ENCODE results near the gene TLX2.

Gene TLX2

DNA sequence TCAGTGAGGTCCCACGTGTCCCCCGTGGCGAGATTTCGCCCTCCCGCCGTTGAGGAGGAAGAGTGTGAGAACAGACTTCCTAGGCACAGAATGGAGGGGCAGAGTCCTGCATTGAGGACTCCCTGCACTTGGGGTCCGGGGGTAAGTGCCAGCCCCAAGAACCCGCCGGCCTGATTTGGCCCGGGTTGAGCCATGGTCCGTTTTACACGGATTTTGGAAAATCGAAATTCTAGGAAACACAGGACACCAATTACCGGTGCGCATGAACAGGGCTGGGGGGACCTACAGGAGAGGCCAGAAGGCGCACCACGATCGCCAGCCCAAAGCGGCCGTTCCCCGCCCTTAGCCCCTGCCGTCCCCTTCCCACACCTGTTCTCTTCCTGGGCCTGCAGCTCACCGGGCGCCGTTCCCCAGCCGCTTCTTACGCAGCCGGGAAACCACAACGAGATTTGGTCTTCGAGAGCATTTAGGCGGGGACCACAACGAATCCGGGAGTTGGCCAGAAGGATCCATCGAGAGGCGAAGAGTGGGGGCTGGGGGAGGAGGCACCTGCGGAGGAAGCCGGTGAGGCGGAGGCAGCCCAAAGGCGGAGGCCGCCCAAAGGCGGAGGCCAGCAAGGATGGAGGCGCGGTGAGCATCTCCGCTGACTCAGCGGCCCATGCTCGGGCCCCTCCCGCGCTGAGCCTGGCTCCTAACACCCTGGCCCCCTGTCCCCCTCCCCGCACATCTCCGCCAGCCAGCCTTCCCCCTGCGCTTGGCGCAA is 464 bp upstream of the TLX2 start:
- peak; percentile 42 for DNase-seq

DNA sequence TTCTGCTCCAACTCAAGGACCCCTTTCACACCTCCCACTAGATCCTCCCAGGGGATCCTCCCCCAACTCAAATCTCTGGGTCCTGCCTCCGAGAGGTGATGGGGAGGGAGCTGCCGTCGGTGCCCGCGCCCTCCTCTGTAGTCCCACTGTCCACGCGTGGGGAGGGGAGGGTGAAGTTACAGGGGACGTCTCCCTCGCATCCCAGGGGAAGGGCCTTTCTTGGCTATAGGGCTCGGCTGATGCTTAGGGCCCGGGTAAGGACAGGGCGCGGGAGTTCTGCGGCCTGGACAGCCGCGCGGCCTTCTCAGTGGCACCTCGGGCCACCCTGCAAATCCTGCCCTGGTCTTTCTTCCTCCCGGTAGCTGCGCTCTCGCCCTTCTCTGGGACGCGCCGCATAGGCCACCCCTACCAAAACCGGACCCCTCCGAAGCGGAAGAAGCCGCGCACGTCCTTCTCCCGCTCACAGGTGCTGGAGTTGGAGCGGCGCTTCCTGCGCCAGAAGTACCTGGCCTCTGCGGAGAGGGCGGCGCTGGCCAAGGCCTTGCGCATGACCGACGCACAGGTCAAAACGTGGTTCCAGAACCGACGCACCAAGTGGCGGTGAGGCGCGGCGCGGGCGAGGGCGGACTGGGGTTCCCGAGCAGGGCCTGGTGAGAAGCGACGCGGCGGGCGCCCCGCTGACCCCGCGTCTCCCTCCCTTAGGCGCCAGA is 1.2 kb downstream of the TLX2 start:
- peak; percentile 15 for DNase-seq

DNA sequence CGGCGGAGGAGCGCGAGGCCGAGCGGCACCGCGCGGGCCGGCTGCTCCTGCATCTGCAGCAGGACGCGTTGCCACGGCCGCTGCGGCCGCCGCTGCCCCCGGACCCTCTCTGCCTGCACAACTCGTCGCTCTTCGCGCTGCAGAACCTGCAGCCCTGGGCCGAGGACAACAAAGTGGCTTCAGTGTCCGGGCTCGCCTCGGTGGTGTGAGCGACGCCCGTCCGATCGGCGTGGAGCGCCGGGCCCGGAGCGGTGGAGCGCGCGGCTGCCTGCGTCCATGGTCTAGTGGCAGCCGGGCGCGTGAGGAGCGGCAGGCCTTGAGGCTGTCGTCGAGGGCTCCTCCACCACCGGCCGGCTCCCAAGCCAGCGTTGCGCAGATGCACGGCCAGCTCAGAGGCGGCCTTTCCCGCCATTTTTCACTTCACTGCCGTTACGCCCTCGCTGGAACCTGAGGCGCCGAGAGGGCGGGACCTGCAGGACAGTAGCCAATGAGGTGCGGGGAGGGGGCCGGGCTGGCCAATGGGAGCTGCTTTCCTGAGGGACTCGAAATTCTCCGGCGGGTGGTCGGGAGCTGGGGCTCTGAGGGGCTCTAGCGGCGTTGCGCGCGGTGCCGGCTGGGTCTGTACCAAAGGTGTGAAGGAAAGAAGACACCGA is 1.9 kb downstream of the TLX2 start:
- peak; percentile 81 for DNase-seq

DNA sequence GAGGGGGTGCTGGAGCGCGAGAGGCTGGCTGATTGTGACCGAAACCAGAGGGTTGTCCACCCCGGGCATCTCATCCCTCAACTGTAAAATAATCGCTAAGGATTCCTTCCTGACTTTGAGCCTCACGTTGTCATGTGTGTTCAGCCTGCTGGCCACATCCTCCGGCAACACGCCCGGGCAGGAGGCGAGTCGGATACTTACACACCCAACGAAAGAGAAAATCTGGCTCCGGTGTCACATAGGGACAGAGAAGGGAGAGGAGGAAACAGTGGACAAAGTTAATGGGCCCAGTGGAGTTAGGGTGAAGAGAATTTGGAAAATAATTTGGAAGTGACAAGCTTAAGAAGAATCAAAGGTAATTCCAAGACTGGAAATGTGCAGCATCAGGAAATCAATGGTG is 2.4 kb downstream of the TLX2 start:
- no peak for DNase-seq

DNA sequence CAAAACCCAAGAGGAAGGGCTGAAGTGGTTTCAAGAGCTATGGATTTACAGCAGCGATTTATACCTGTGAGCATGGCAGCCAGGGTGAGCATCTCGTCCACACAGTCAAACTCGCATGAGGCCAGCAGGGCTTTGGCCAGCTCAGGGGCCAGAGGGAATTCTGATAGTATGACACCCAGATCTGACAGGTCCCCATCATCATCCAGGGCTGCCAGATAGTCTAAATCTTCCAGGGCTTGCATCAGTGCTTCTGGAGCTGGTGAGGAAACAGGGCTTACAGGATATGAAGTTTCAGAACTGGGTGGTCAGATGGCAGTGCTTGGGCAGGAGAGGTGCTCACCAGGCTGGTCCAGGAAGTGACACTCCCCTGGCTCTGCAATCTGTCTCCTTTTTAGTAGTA is 8.3 kb downstream of the TLX2 start:
- DNase-seq = no peak

DNA sequence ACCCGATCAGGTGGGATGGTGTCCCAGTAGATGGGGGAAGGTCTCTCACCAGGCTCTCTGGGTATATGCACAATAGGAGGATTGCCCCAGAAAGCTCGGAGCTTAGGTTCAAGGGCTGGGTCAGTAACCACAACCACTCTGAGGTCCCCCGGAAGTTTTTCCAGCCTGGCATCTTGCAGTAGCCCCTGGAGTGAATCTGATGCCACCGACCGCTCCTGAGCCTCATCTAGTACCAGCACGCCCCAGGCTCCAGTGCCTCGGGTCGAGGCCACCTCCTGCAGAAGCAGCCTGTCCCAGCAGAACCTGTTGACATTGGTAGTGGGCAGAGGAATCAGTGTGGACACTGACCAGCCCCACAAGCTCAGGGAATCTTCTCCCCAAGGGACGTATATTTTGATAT is 9.8 kb downstream of the TLX2 start:
- no peak for DNase-seq

DNA sequence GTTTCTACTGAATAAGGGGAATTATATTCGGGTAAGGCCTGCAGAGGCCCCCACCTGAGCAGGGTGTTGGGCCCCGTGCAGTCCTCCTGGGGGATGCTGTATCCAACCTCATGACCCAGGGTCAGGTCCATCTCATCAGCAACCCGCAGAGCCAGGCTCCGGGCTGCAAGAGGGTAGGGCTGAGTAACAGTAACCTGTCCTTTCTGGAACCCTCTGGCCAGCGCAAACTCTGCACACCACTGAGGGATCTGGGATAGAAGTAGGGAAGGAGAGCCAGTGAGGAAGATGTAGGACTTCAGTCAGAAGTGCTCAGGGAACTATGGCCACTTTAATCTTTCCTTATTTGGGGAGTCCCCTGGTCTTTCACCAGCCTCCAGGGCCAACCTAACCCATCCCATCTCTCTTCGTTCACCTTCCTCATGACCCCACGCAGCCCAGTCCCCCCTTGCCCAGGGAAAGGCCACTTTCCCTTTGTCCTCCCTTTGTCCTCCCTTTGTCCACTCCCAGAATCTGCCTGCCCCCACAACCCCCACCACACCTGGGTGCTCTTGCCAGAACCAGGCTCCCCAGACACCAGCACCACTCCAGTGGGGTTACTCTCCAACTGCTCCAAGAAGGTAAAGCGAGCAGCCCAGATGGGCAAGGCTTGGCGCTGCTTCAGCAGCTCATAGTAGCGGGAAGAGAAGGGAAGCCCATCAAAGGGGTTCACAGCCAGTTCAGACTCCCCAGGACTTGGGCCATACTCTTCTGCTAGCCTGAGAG is 10.9 kb downstream of the TLX2 start:
- no peak for DNase-seq

DNA sequence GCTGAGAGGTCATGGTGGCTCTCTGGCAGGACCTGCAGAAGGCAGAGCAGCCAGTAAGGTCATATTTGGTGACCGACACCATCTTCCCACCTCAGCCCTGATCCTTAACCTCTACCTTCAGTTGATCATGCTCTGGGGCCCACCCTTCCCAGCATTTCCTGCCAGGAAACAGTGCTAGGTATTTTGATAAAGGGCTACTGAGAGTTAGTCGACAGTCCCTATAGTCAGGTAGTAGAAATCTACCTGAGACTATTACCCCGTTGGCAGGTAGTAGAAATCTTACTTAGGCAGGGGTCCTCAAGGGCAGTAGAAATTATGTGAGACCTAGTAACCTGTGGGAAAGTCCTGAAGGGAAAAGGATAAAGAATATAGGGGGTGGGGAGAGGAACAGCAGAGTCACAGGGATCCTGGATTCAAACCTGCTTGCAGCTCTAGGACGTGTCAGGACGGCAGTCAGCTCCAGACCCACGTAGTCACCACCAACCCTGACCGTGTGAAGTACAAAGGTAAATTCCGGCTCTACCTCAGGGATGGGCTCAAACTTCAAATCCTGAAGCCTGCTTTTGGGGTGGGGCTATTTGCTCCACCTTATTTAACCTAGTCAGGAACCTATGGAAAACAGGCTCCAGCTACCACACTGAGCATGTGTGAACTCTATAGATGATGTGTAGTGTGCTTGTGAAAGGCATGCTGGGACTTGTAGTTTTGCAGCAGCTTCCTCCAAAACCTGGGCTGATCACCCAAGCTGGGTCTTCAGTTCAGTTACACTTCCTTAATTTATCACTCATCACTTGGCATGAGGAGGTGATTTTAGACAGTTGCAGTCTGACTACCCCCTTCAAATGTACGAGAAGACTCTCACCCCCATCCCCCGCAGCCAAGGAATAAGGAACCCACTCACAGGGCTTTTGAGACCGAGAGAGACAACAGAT is 11.7 kb downstream of the TLX2 start, which contains the start of gene DQX1:
Gene DQX1 (minus strand): TSS at position 515 of the 932 bp plus-strand sequence. CDS start 502 bp downstream, at position 13.
- peak; percentile 28 for DNase-seq

DNA sequence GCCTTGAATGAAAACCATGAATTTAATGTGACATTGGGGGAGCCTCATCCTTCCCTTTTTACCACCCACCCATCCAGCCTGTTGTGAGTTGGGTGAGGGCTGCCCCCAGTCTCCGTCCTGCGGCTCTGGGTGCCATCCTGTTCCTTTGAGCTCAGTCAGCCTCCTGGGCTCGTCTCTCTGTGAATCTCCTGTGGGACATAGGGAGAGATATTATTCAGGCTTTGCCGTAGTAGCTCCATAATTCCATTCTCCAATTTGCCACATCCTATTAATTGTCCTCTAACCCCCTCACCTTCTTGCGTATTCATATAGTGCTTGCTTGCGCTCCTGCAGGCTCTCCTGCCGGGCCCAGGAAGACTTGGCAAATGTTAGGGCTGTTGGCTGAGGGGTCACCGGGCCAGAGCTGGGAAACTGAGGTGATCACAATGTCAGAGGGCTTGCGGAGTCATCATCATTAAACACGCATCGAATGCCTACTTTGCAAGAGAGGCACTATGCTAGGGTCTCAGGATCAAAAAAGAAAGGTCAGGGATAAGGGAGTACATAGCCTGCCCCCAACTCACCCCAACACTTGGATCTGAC is 12.5 kb downstream of the TLX2 start:
- DNase-seq = no peak

DNA sequence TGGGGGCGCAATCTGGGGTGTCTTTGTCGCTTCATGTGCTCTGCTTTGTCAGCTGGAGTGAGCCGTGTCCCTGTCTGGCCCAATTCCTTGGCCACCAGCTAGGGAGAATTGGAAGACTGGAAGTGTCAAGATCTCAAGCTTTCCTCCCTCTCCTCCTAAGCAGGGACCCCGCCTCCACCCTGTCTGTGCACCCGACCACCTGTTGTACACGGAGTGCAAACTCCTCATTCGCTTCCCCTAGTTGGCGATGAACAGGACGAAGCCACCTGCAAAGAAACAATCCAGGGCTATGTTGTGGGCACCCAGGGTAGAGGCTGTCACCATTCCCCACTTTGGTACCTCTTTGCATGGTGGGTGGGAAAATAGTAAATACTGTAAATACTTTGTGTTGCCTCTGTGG is 13.5 kb downstream of the TLX2 start:
- no peak for DNase-seq

DNA sequence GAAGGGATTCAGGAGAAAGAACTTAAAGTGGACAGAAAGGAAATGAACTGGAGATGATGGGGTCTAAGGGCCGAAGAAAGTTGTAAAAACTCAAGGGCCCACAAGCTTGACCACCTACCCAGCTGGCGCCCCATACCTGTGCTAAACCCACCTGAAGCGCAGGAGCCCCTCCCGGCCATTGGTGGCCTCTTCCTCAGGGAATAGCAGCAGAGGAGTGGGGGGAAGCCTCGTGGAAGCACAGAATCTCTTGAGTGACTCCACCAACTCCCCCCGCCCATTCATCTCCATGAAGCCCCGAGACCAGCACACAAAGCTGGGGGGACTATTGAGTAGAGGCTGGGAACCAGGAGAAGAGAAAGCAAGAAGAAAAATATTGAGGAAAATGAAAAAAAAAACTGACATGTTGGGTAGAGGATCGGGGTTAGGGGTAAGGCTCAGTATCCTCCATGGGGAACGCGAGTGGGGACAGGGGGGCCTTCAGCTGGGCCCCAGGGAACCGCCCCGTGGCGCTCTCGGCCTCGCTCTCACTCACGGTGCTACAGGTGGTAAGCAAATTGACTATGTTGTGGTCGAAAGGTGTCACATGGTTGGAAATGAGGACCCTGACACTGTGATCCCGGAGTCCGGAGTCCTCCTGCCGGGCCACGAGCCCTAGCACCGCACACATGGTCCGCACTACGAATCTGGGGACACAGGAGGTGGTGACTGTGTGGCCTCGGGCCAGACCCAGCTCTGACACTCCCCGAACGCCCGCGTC is 14.5 kb downstream of the TLX2 start:
- DNase-seq = no peak

DNA sequence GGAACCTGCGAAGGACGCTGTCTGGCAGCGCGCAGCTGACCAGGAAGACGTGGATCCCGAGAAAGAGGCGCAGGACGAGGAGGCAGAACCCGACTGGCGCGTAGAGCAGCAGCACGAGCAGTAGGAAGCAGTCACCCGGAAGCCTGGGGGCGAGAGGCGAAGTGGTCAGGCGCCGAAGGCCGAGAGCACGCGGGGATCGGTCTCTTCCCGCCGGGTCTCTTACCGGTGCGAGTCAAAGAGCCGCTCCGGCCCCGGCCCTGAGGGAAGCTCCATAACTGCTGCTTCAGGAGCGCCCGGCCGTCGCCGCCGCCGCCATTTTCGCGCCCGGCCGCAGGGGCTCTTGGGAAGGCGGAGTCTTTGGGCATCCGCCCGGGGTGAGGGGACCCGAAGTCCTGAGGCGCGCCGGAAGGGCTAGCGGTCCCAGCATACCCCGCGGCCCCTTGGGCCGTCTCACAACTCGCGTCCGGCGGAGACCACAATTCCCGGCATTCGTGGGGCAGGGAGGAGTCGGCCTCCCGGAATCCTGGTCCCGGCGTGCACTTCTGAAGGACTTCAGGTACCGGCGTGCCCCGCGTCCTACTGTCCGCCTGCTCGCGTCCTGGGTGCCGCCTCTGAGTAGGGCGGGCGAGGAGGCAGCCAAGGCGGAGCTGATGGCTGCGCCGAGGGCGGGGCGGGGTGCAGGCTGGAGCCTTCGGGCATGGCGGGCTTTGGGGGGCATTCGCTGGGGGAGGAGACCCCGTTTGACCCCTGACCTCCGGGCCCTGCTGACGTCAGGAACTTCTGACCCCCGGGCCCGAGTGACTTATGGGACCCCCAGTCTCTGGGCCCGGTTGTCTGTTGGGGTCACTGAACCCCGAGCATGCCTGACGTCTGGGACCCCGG is 15.3 kb downstream of the TLX2 start, which contains the start of the genes AUP1 and HTRA2:
Gene AUP1 (minus strand): TSS at position 350 of the 882 bp plus-strand sequence. CDS start 77 bp downstream, at position 273.
Gene HTRA2 (plus strand): TSS at position 577 of the 882 bp plus-strand sequence. CDS start 74 bp downstream, at position 651.
- peak; percentile 87 for DNase-seq

DNA sequence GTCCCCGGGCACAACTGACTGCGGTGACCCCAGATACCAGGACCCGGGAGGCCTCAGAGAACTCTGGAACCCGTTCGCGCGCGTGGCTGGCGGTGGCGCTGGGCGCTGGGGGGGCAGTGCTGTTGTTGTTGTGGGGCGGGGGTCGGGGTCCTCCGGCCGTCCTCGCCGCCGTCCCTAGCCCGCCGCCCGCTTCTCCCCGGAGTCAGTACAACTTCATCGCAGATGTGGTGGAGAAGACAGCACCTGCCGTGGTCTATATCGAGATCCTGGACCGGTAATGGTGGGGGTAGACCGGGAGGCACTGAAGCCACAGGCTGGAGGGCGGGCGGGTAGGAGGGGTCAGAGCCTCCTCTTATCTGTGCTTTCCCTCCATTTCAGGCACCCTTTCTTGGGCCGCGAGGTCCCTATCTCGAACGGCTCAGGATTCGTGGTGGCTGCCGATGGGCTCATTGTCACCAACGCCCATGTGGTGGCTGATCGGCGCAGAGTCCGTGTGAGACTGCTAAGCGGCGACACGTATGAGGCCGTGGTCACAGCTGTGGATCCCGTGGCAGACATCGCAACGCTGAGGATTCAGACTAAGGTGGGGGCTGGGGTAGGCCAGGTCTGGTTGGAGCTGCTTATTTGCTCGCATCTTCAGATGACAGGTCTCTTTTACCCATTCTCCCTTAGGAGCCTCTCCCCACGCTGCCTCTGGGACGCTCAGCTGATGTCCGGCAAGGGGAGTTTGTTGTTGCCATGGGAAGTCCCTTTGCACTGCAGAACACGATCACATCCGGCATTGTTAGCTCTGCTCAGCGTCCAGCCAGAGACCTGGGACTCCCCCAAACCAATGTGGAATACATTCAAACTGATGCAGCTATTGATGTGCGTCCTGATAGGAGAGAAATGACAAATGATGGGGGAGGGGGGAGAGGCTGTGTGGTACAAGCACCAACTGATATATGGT is 16.3 kb downstream of the TLX2 start:
- DNase-seq = peak; percentile 50

DNA sequence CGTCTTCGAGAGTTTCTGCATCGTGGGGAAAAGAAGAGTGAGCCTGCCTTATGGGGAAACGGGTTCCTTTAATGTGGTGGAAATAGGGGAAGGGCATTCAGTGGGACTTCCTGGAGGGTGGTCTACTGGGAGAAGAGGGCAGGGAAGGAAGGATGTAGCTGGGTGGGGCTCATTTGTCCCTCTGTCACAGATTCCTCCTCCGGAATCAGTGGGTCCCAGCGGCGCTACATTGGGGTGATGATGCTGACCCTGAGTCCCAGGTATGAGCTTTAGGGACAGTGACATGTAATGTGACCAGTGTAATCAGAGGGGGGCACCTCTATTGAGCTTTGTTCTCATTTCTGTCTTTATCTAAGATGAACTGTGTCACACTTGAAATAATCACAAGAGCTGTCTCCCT is 17.4 kb downstream of the TLX2 start:
- no peak for DNase-seq

DNA sequence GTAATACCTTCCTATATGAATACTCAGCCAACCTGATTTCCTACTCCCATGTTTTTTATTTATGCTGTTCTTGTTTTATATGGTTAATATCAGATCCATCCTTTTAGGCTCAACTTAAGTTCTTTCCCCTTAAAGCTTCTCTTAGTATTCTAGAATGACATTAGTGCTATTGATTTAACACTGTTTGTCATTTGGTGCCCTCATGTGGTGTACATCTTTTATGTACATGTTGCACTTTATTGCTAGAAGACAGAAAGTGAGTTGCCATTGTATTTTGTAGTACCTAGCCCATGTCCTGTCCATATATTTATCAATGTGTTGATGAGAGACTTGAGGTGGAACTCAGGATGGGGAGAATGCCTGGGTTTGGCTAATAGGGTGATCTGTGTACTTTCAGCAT is 18.0 kb downstream of the TLX2 start:
- no peak for DNase-seq

DNA sequence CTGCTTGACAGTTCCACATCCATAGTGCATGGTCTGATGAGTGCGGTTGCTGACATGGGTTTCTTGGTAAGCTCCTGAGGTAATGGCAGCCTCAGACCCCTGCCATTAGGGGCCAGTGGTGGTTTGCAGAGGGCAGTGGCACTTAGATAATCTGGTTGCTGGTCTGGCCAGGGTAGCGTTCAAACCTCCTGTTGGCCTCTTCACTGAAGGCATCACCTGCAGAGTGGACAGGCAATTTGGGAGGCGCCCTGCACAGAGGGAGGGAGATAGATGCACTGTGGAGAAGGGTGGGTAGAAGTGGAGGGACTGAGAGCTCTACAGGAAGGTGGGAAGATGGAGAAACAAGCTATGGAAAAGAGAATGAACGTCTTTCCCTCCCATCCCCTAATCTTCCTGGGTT is 19.2 kb downstream of the TLX2 start:
- DNase-seq = no peak

DNA sequence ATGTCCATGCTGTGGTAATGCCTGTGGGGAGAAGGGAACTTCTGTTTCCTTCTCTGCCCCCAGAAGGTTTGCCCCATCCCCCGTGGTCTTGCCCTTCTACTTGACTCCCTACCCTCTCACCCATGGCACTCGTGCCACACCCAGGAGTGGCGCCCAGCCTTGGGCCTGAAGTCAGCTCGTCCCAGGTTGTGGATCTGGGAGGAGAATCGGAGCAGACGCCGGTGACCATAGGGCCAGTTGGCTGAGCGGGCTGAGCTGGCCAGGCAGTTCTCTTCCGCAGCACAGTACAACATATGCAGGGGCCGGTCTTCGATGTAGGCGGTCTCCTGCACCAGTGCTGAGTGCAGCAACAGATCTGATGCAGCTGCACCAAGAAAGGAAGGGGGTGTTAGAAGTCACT is 20.2 kb downstream of the TLX2 start:
- DNase-seq = no peak

DNA sequence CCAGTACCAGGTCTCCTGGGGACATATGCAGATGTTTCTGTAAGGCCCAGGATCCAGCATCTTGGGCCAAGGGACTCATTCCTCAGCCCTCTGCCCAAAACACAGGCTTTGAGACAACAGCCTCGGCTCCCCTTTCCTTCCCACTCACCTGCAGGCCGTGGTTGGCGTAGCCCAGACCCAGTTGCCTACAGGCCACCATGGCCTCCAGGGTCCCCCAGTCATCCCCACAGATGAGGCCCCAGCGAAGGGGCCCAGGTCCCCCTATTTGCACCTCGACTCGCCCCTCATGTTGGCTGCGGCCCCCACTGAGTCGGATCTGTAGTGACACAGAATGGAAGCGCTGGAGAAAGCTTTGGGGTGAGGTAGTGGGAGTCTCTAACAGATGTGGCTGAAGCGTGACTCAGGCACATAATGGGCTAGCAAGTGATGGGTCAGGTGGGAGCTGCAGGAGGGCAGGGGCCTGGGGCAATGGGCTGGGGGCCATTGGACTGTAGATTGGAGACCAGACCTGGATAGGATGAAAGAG is 21.3 kb downstream of the TLX2 start:
- no peak for DNase-seq

All from CD4-positive, alpha-beta T cell treated with Interleukin-6 for 4 hours (primary cell).